NCI-H82 (cell line): ENCODE data around the gene RPN1.
"Not testable (repeated sequence)": the region's sequence is repeated elsewhere in the genome, so short reads cannot be mapped to it uniquely, and the experiment has no call there.

Experiments used
- DNase-seq: peaks from one replicate; lab custom pipeline; 2025; lab: John Stamatoyannopoulos, UW

Gene RPN1

GRCh38 chr3:128609294-128609693, 41.3 kb downstream of the RPN1 start:
- no peak for DNase-seq

GRCh38 chr3:128607710-128608048, 42.9 kb downstream of the RPN1 start:
- no peak for DNase-seq

- DNase-seq = no peak
These were observed 44.5 kb downstream of the RPN1 start for GRCh38 chr3:128606094-128606493.

- no peak for DNase-seq
These were observed 45.2 kb downstream of the RPN1 start for GRCh38 chr3:128605091-128606046.

- DNase-seq = no peak
These were observed 46.5 kb downstream of the RPN1 start for GRCh38 chr3:128603811-128604775.

GRCh38 chr3:128603313-128603712, 47.3 kb downstream of the RPN1 start:
- no peak for DNase-seq

- no peak for DNase-seq
These were observed 51.5 kb downstream of the RPN1 start for GRCh38 chr3:128598884-128599664.

- DNase-seq = no peak
These were observed 52.7 kb downstream of the RPN1 start for GRCh38 chr3:128597900-128598299.

GRCh38 chr3:128592864-128593263, 57.8 kb downstream of the RPN1 start:
- DNase-seq = no peak

GRCh38 chr3:128591738-128592426, 58.7 kb downstream of the RPN1 start:
- DNase-seq = no peak

- DNase-seq = peak; percentile 37
These were observed 59.7 kb downstream of the RPN1 start for GRCh38 chr3:128590948-128591347.

GRCh38 chr3:128589985-128590384, 60.6 kb downstream of the RPN1 start:
- not testable (repeated sequence) for DNase-seq

GRCh38 chr3:128588147-128588546, 62.5 kb downstream of the RPN1 start:
- no peak for DNase-seq

- no peak for DNase-seq
These were observed 63.2 kb downstream of the RPN1 start for GRCh38 chr3:128587391-128587790.

- not testable (repeated sequence) for DNase-seq
These were observed 63.7 kb downstream of the RPN1 start for GRCh38 chr3:128586932-128587331.

GRCh38 chr3:128586391-128586790, 64.2 kb downstream of the RPN1 start:
- DNase-seq = not testable (repeated sequence)

- no peak for DNase-seq
These were observed 64.6 kb downstream of the RPN1 start for GRCh38 chr3:128585974-128586373.

- DNase-seq = no peak
These were observed 65.4 kb downstream of the RPN1 start for GRCh38 chr3:128585189-128585588.

- DNase-seq = peak; percentile 70
These were observed 66.1 kb downstream of the RPN1 start for GRCh38 chr3:128584412-128585020.

- DNase-seq = no peak
These were observed 69.1 kb downstream of the RPN1 start for GRCh38 chr3:128581566-128581965.

GRCh38 chr3:128579927-128580326, 70.7 kb downstream of the RPN1 start:
- no peak for DNase-seq
